ENCODE results near the gene NSFL1C.

The NSFL1C gene

GRCh38 chr20:1460275-1460674 is 6.4 kb downstream of the NSFL1C start:
- no peak for DNase-seq (ENCODE audit: low read depth in 2 of 2)

- DNase-seq (ENCODE audit: low read depth in 2 of 2): no peak
Observed at GRCh38 chr20:1457992-1458391, 8.7 kb downstream of the NSFL1C start.

- DNase-seq (ENCODE audit: low read depth in 2 of 2): no peak
Observed at GRCh38 chr20:1456300-1456699, 10.3 kb downstream of the NSFL1C start.

- DNase-seq (ENCODE audit: low read depth in 2 of 2): no peak
Observed at GRCh38 chr20:1450926-1451491, 15.6 kb downstream of the NSFL1C start.

GRCh38 chr20:1449370-1449769 is 17.3 kb downstream of the NSFL1C start:
- DNase-seq (ENCODE audit: low read depth in 2 of 2): no peak

GRCh38 chr20:1448081-1448620 is 18.5 kb downstream of the NSFL1C start:
- no peak for DNase-seq (ENCODE audit: low read depth in 2 of 2)

GRCh38 chr20:1446536-1446935 is 20.1 kb downstream of the NSFL1C start:
- no peak for DNase-seq (ENCODE audit: low read depth in 2 of 2)

- no peak for DNase-seq (ENCODE audit: low read depth in 2 of 2)
Observed at GRCh38 chr20:1443085-1443484, 23.6 kb downstream of the NSFL1C start.

GRCh38 chr20:1442304-1442703 is 24.3 kb downstream of the NSFL1C start:
- no peak for DNase-seq (ENCODE audit: low read depth in 2 of 2)

GRCh38 chr20:1441133-1441532 is 25.5 kb downstream of the NSFL1C start:
- no peak for DNase-seq (ENCODE audit: low read depth in 2 of 2)

GRCh38 chr20:1440024-1440423 is 26.6 kb downstream of the NSFL1C start:
- DNase-seq (ENCODE audit: low read depth in 2 of 2): no peak

GRCh38 chr20:1438361-1438760 is 28.3 kb downstream of the NSFL1C start:
- no peak for DNase-seq (ENCODE audit: low read depth in 2 of 2)

GRCh38 chr20:1437235-1437904 is 29.3 kb downstream of the NSFL1C start:
- DNase-seq (ENCODE audit: low read depth in 2 of 2): peak; percentile 65 to 67

GRCh38 chr20:1436263-1436662 is 30.4 kb downstream of the NSFL1C start:
- DNase-seq (ENCODE audit: low read depth in 2 of 2): no peak

GRCh38 chr20:1435337-1435699 is 31.3 kb downstream of the NSFL1C start:
- DNase-seq (ENCODE audit: low read depth in 2 of 2): no peak

GRCh38 chr20:1434571-1435336 is 31.9 kb downstream of the NSFL1C start:
- DNase-seq (ENCODE audit: low read depth in 2 of 2): peak; percentile 22 to 25

- no peak for DNase-seq (ENCODE audit: low read depth in 2 of 2)
Observed at GRCh38 chr20:1431158-1431557, 35.5 kb downstream of the NSFL1C start.

GRCh38 chr20:1430004-1430451 is 36.6 kb downstream of the NSFL1C start:
- DNase-seq (ENCODE audit: low read depth in 2 of 2): no peak

GRCh38 chr20:1429143-1429728 is 37.4 kb downstream of the NSFL1C start:
- no peak for DNase-seq (ENCODE audit: low read depth in 2 of 2)

- no peak for DNase-seq (ENCODE audit: low read depth in 2 of 2)
Observed at GRCh38 chr20:1427457-1428054, 39.1 kb downstream of the NSFL1C start.

- DNase-seq (ENCODE audit: low read depth in 2 of 2): no peak
Observed at GRCh38 chr20:1426231-1426849, 40.3 kb downstream of the NSFL1C start.

GRCh38 chr20:1424336-1424735 is 42.3 kb downstream of the NSFL1C start:
- DNase-seq (ENCODE audit: low read depth in 2 of 2): no peak

Data from stimulated activated CD8-positive, alpha-beta memory T cell treated with anti-CD3 and anti-CD28 coated beads, Interleukin-7, amount 100 ng/mL, for 1 hour (primary cell).